Activated CD4-positive, alpha-beta T cell treated with anti-CD3 and anti-CD28 coated beads, Interleukin-2, amount 10 ng/mL, durations not matched to agents 24 days and 14 days (primary cell): Measurements from ENCODE around the gene NUDT15. TPM values are rescaled to one million over a fixed set of nuclear protein-coding genes. Genes with fewer than 3 reads are reported as not detected.
"Not testable (repeated sequence)": the region's sequence is repeated elsewhere in the genome, so short reads cannot be mapped to it uniquely, and the experiment has no call there.

Experiments used
- DNase-seq: peaks from one replicate; pipeline ENCODE4 v3.0.0; 2022
- H3K27ac Mint-ChIP-seq: one replicate; pipeline ENCODE4 v1.8.0; 2022; ENCODE audit warnings: mild to moderate bottlenecking, mixed read lengths
- H3K27me3 Mint-ChIP-seq: one replicate; pipeline ENCODE4 v1.8.0; 2022; ENCODE audit warnings: mixed read lengths
- H3K36me3 Mint-ChIP-seq: one replicate; pipeline ENCODE4 v1.8.0; 2022; ENCODE audit warnings: low read depth, mild to moderate bottlenecking, mixed read lengths
- H3K4me1 Mint-ChIP-seq: one replicate; pipeline ENCODE4 v1.8.0; 2021; ENCODE audit warnings: mixed read lengths
- H3K4me3 Mint-ChIP-seq: one replicate; pipeline ENCODE4 v1.8.0; 2022; ENCODE audit warnings: mild to moderate bottlenecking, moderate library complexity, mixed read lengths
- H3K9me3 Mint-ChIP-seq: one replicate; pipeline ENCODE4 v1.8.0; 2021; ENCODE audit warnings: mixed read lengths
- intact Hi-C: fragments of 100-400 bp; cut with micrococcal nuclease; formaldehyde crosslinking; loops from one replicate; pipeline ENCODE4 v1.15.1; 2023
- total RNA-seq: library from RNA; stranded (reverse); gene quantifications from 2 replicates; pipeline ENCODE4 v1.2.3, GENCODE V29; 2022

NUDT15 gene
- total RNA-seq, 1 donor from 2014 or later, result 19.1 TPM

GRCh38 chr13:48012668-48013067 is 24.9 kb upstream of the NUDT15 start:
- H3K27ac Mint-ChIP-seq, result no peak overlapping the region
- H3K4me3 Mint-ChIP-seq, result no peak overlapping the region
- no peaks in the 10 kb centered on the region for H3K9me3 Mint-ChIP-seq
- H3K27me3 Mint-ChIP-seq, result no peaks in the 10 kb centered on the region
- peaks cover 3% of the 10 kb centered on the region for H3K36me3 Mint-ChIP-seq
- no peaks in the 10 kb centered on the region for H3K4me1 Mint-ChIP-seq
- intact Hi-C loops, result no loop called here
- no peak for DNase-seq

GRCh38 chr13:48014359-48014758 is 23.2 kb upstream of the NUDT15 start:
- Mint-ChIP-seq H3K27me3 (no peaks in the 10 kb centered on the region), H3K36me3 (peaks cover 3% of the 10 kb centered on the region), H3K4me1 (no peaks in the 10 kb centered on the region), H3K27ac (no peak overlapping the region), H3K9me3 (peaks cover 4% of the 10 kb centered on the region), H3K4me3 (no peak overlapping the region)
- intact Hi-C loops, result no loop called here
- no peak for DNase-seq

- peaks cover 4% of the 10 kb centered on the region for H3K36me3 Mint-ChIP-seq
- DNase-seq, result no peak
- intact Hi-C loops, result no loop called here
- no peak overlapping the region for H3K27ac Mint-ChIP-seq
- no peak overlapping the region for H3K4me3 Mint-ChIP-seq
- H3K27me3 Mint-ChIP-seq, result no peaks in the 10 kb centered on the region
- peaks cover 15% of the 10 kb centered on the region for H3K9me3 Mint-ChIP-seq
- no peaks in the 10 kb centered on the region for H3K4me1 Mint-ChIP-seq
Measured at GRCh38 chr13:48018637-48019036, 18.9 kb upstream of the NUDT15 start.

DNA sequence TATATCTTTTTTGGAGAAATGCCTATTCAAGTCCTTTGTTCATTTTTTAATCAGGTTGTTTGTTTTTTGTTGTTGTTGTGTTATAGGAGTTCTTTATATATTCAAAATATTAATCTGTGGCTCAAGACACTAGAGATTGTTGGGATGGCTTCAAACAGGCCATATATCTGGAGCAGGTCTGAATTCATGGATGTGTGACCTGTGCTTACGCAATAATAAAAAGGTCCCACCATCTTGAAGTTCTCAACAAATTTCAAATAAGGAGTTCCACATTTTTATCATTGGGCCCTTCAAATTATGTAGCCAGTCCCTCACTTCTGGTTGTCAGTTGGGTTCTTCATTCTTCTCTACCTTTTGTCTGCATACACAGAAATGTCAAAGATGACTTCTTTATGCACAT is 17.7 kb upstream of the NUDT15 start:
- no peaks in the 10 kb centered on the region for H3K4me1 Mint-ChIP-seq
- intact Hi-C loops, result no loop called here
- peaks cover 4% of the 10 kb centered on the region for H3K36me3 Mint-ChIP-seq
- no peaks in the 10 kb centered on the region for H3K27me3 Mint-ChIP-seq
- H3K4me3 Mint-ChIP-seq, result no peak overlapping the region
- DNase-seq, result no peak
- peaks cover 15% of the 10 kb centered on the region for H3K9me3 Mint-ChIP-seq
- no peak overlapping the region for H3K27ac Mint-ChIP-seq

DNA sequence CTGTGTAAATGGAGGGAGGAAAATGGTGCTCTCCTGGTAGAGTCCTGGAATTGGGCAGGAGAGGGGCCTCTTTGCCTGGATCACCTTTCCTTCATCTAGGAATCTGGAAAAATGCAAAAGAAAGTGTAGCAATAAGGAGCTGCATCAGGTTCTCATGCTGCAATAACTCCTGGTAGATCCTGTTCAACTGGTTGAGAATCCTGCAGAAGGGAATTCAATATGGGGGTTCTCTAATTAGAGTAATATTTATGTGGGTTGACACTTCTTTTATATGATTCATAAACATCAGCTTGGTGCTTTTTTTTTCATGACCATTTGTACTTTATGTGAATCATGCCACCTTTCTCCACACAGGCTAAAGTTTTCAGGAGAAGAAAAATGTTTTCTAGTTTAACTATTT is 9.5 kb upstream of the NUDT15 start:
- intact Hi-C loops, result no loop called here
- Mint-ChIP-seq H3K27me3 (no peaks in the 10 kb centered on the region), H3K27ac (no peak overlapping the region), H3K36me3 (peaks cover 34% of the 10 kb centered on the region), H3K4me3 (no peak overlapping the region), H3K4me1 (peaks cover 2% of the 10 kb centered on the region), H3K9me3 (peaks cover 12% of the 10 kb centered on the region)
- no peak for DNase-seq

- Mint-ChIP-seq H3K4me1 (peaks cover 2% of the 10 kb centered on the region), H3K4me3 (no peak overlapping the region), H3K9me3 (peaks cover 15% of the 10 kb centered on the region), H3K36me3 (peaks cover 45% of the 10 kb centered on the region), H3K27me3 (no peaks in the 10 kb centered on the region), H3K27ac (no peak overlapping the region)
- intact Hi-C loops, result no loop called here
- no peak for DNase-seq
Measured at GRCh38 chr13:48029859-48030258, 7.7 kb upstream of the NUDT15 start.

DNA sequence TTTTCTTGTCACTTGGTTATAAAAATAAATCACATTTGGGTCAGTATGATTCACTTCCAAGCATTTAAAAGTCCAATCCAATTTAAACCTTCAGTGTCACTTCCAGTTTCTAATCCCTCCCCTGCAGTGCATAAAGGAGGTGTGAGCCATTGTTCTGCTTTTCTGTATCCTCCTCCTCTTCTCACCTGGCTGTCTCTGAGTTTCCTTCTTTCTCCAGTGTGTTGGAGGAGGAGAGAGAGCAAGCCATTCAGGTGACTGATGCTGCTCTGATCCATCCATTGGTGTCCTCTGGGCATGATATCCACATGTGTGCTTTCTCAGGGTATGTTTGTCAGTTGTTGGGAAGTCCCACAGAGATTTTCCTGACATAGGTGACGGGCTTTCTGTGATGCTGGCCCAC is 1.2 kb downstream of the NUDT15 start:
- Mint-ChIP-seq H3K4me1 (peaks cover 41% of the 10 kb centered on the region), H3K36me3 (peaks cover 55% of the 10 kb centered on the region), H3K4me3 (peak overlapping the region; percentile 98), H3K9me3 (peaks cover 4% of the 10 kb centered on the region), H3K27ac (peak overlapping the region; percentile 99), H3K27me3 (no peaks in the 10 kb centered on the region)
- peak; percentile 66 for DNase-seq
- intact Hi-C loops, result loop anchor here (1.0 to 5.0 kb wide), 4 partner anchors 57 to 614 kb away; partner anchors contain the start of genes CYSLTR2, ITM2B, MED4 and RB1

DNA sequence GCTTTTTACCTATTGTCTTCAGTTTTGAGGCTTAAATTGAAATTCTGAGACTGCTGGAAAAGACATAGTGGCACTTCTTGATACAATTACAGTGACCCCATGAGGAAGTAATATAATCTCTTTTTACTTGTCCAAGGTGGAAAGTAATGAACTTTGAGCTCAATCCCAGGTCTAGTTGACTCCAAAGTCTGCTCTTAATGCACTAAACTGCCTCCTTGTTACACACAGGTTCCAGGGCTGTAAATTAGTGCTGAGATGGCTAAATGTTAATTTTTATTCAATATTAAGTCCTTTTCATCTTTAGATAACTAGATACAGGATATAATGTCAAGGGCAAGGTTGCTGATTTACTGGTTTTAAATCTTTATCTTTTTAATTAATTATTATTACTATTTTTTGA is 2.5 kb downstream of the NUDT15 start:
- Mint-ChIP-seq H3K4me3 (no peak overlapping the region), H3K27me3 (no peaks in the 10 kb centered on the region), H3K27ac (no peak overlapping the region), H3K36me3 (peaks cover 46% of the 10 kb centered on the region), H3K9me3 (no peaks in the 10 kb centered on the region), H3K4me1 (peaks cover 46% of the 10 kb centered on the region)
- intact Hi-C loops, result no loop called here
- DNase-seq, result no peak

DNA sequence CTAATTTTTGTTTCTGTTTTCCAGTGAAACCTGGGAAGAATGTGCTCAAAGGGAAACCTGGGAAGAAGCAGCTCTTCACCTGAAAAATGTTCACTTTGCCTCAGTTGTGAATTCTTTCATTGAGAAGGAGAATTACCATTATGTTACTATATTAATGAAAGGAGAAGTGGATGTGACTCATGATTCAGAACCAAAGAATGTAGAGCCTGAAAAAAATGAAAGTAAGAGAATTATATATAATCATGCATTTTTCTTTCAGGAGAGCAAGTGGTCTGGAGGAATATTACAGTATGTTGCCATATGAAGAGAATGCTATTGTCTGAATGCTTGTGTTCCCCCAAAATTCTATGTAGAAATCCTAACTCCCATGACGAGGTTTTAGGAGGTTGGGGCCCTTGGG is 3.4 kb downstream of the NUDT15 start:
- intact Hi-C loops, result no loop called here
- Mint-ChIP-seq H3K36me3 (peaks cover 47% of the 10 kb centered on the region), H3K27me3 (no peaks in the 10 kb centered on the region), H3K4me1 (peaks cover 46% of the 10 kb centered on the region), H3K4me3 (no peak overlapping the region), H3K27ac (no peak overlapping the region), H3K9me3 (no peaks in the 10 kb centered on the region)
- no peak for DNase-seq

DNA sequence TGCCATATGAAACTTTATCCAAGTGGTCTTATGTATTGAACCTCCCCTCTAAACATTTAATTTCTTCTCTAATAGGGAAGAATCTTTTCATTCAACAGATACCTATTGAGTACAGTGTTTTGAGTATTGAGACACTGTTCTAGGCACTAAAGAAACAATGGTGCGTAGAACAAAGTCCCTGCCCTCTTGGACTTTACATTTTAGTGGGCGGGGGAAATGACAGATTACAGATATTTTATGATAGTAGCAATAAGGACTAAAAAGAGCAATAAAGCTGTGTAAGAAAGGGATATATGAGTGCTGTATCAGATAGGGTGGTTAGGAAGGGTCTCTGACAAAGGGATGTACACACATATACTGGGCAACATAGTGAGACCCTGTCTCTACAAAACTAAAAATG is 5.4 kb downstream of the NUDT15 start:
- peaks cover 50% of the 10 kb centered on the region for H3K36me3 Mint-ChIP-seq
- no peak overlapping the region for H3K4me3 Mint-ChIP-seq
- H3K27me3 Mint-ChIP-seq, result no peaks in the 10 kb centered on the region
- no peak for DNase-seq
- intact Hi-C loops, result no loop called here
- H3K9me3 Mint-ChIP-seq, result no peaks in the 10 kb centered on the region
- H3K4me1 Mint-ChIP-seq, result peaks cover 33% of the 10 kb centered on the region
- peak overlapping the region; percentile 20 for H3K27ac Mint-ChIP-seq

DNA sequence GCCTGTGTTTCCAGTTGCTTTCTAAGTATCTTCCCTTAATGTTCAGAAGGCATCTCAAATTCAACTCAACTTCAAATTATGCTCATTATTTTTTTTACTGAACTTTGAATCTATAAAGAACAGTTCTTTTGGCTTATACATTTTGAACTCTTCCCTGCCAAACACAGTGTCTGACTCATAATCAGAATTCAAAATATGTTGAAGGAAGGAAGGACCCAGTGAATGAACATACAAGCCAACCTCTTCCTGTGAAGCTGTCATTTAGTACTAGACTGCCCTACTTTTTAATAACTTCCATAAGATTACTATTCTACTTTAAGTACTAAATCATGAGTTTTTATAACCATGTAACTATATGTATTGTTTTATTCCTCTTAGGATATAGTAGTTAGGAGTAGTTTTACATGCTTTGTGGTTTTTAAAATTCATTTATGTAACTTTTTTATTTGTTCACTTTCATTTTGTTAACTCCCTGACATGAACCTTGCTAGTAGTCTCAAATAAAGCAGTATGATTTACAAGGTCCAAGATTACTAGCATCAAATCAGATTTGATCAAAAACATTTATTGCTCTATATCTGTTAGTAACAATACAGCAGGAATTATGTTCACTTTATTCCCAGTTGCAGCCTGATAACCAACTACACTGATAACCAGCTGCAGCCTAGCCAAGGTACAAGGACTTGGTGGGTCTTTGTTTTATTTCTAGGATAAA is 6.4 kb downstream of the NUDT15 start:
- DNase-seq, result no peak
- H3K4me3 Mint-ChIP-seq, result peak overlapping the region; percentile 56
- no peaks in the 10 kb centered on the region for H3K9me3 Mint-ChIP-seq
- no peaks in the 10 kb centered on the region for H3K27me3 Mint-ChIP-seq
- intact Hi-C loops, result no loop called here
- peaks cover 28% of the 10 kb centered on the region for H3K4me1 Mint-ChIP-seq
- H3K27ac Mint-ChIP-seq, result peak overlapping the region; percentile 63
- H3K36me3 Mint-ChIP-seq, result peaks cover 56% of the 10 kb centered on the region

GRCh38 chr13:48050550-48050949 is 13.0 kb downstream of the NUDT15 start:
- H3K4me3 Mint-ChIP-seq, result no peak overlapping the region
- no peak overlapping the region for H3K27ac Mint-ChIP-seq
- H3K36me3 Mint-ChIP-seq, result peaks cover 54% of the 10 kb centered on the region
- H3K9me3 Mint-ChIP-seq, result no peaks in the 10 kb centered on the region
- H3K4me1 Mint-ChIP-seq, result no peaks in the 10 kb centered on the region
- DNase-seq, result no peak
- no peaks in the 10 kb centered on the region for H3K27me3 Mint-ChIP-seq
- intact Hi-C loops, result no loop called here

GRCh38 chr13:48054601-48055000 is 17.1 kb downstream of the NUDT15 start:
- intact Hi-C loops, result no loop called here
- DNase-seq, result no peak
- H3K4me3 Mint-ChIP-seq, result no peak overlapping the region
- H3K27me3 Mint-ChIP-seq, result no peaks in the 10 kb centered on the region
- peaks cover 7% of the 10 kb centered on the region for H3K4me1 Mint-ChIP-seq
- peaks cover 35% of the 10 kb centered on the region for H3K36me3 Mint-ChIP-seq
- no peak overlapping the region for H3K27ac Mint-ChIP-seq
- H3K9me3 Mint-ChIP-seq, result no peaks in the 10 kb centered on the region

DNA sequence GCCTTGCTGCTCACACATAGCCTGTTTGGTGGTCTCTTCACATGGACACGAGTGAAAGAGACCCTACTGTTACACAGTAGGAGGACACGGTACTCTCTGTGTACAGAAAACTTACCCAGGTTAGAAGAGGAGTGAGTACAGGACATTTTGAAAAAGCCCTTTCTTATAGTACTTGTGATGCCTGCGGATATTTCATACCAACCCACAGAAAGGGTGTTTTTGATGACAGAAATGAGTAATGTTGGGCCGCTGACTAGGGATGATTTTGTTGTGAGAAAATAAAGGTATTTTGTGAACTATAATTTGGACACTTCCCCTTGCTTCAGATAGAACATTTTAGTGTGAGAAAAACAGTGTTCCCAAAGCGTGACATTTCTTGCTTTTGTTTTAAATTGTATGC is 18.2 kb downstream of the NUDT15 start:
- H3K4me1 Mint-ChIP-seq, result peaks cover 9% of the 10 kb centered on the region
- DNase-seq, result no peak

GRCh38 chr13:48058536-48058935 is 21.0 kb downstream of the NUDT15 start:
- H3K27me3 Mint-ChIP-seq, H3K4me3 Mint-ChIP-seq, H3K9me3 Mint-ChIP-seq, DNase-seq, H3K27ac Mint-ChIP-seq, intact Hi-C loops, H3K4me1 Mint-ChIP-seq: not testable (repeated sequence)
- peaks cover 17% of the 10 kb centered on the region for H3K36me3 Mint-ChIP-seq

More for the DNA sequence above, 18.2 kb downstream of the NUDT15 start:
- Mint-ChIP-seq H3K36me3 (peaks cover 35% of the 10 kb centered on the region), H3K9me3 (no peaks in the 10 kb centered on the region), H3K27me3 (no peaks in the 10 kb centered on the region), H3K27ac (no peak overlapping the region), H3K4me3 (no peak overlapping the region)
- intact Hi-C loops, result no loop called here
